ENCODE results near the gene DNAAF8.

Gene DNAAF8

DNA sequence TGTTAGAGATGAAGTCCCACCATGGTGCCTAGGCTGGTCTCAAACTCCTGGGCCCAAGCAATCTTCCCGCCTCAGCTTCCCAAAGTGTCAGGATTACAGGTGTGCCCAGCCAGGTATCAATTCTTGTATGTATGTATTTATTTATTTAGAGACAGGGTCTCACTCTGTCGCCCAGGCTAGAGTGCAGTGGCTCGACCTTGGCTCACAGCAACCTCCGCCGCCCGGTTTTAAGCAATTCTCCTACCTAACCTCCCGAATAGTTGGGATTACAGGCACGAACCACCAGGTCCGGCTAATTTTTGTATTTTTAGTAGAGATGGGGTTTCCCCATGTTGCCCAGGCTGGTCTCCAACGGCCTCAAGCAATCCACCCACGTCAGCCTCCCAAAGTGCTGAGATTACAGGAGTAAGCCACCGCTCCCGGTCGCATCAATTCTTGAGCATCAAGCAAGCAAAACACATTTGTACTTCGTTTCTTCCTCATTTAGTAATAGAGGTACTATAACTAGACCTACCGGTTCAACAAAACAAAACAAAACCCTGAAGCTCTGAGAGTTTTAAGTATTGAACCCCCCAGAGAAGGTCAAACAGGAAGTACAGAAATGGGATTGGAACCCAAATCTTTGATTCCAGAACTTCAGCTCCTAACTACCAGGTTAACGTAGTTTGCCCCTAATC is 33.7 kb downstream of the DNAAF8 start:
- Histone ChIP-seq H3K27ac (peak overlapping the region; percentile 44), H3K79me2 (ENCODE audit: insufficient read depth, low read depth) (0 out of 2 replicates have a peak, but pooled peaks cover 3% of the 10 kb centered on the region), H3K36me3 (ENCODE audit: insufficient read depth) (no peaks in the 10 kb centered on the region)

DNA sequence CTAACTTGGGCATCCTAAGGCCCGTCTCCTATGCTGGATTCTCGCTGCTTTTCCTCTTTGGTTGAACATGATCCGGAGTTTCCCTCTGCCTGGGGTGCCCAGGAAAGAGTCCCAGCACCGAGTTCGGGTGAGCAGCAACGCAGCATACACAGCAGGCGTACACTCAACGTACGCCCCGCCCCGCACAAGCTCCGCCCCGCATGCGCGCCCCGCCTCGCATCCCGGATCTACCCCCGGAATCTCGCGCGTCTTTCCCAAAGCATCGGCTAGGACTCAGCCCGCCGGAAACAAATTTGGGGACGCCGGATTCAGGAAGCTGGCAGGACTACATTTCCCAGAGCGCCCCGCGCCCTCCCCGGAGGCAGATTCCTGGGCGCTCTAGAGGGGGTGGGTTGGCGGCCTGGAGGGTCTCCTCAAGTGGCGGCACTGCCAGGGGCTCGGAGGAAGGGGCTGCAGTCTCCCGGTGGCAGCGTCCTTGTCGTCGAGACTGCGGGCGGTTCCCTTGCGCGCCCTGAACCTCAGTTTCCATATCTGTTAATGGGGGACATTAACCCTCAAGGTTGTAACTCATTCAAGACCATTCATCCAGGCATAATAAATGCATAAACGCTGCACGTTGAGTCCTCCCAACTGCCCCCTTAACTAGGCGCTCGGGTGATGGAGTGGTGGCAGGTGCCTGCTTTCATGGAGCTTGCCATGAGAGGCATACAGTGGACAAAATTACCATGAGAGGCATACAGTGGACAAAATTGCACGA is 34.4 kb downstream of the DNAAF8 start:
- Histone ChIP-seq H3K79me2 (ENCODE audit: insufficient read depth, low read depth) (0 out of 2 replicates have a peak, but pooled peaks cover 3% of the 10 kb centered on the region), H4K20me1 (ENCODE audit: insufficient read depth) (no peaks in the 10 kb centered on the region), H3K4me3 (IDR thresholded peaks at IDR 0.05; ENCODE audit: insufficient read depth, low read depth, low read length) (no peak overlapping the region), H3K4me1 (ENCODE audit: low read depth, poor library complexity, severe bottlenecking) (peaks cover 18% of the 10 kb centered on the region), H3K4me2 (peak overlapping the region; percentile 85), H3K9ac (peak overlapping the region; percentile 41), H3K27ac (peak overlapping the region; percentile 44), H2AFZ (ENCODE audit: low read depth) (peak overlapping the region; percentile 97), H3K27me3 (ENCODE audit: insufficient read depth, low read depth) (no peaks in the 10 kb centered on the region), H3K36me3 (ENCODE audit: insufficient read depth) (no peaks in the 10 kb centered on the region)
- TF ChIP-seq, protein P1, sequence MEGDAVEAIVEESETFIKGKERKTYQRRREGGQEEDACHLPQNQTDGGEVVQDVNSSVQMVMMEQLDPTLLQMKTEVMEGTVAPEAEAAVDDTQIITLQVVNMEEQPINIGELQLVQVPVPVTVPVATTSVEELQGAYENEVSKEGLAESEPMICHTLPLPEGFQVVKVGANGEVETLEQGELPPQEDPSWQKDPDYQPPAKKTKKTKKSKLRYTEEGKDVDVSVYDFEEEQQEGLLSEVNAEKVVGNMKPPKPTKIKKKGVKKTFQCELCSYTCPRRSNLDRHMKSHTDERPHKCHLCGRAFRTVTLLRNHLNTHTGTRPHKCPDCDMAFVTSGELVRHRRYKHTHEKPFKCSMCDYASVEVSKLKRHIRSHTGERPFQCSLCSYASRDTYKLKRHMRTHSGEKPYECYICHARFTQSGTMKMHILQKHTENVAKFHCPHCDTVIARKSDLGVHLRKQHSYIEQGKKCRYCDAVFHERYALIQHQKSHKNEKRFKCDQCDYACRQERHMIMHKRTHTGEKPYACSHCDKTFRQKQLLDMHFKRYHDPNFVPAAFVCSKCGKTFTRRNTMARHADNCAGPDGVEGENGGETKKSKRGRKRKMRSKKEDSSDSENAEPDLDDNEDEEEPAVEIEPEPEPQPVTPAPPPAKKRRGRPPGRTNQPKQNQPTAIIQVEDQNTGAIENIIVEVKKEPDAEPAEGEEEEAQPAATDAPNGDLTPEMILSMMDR (conservative IDR thresholded peaks at IDR 0.05; ENCODE audit: low read depth, low read length): no peak

More for the DNA sequence above, 33.7 kb downstream of the DNAAF8 start:
- Histone ChIP-seq H3K9ac (peak overlapping the region; percentile 41), H3K4me3 (IDR thresholded peaks at IDR 0.05; ENCODE audit: insufficient read depth, low read depth, low read length) (no peak overlapping the region), H2AFZ (ENCODE audit: low read depth) (peak overlapping the region; percentile 97), H3K4me1 (ENCODE audit: low read depth, poor library complexity, severe bottlenecking) (peaks cover 18% of the 10 kb centered on the region), H4K20me1 (ENCODE audit: insufficient read depth) (no peaks in the 10 kb centered on the region), H3K4me2 (peak overlapping the region; percentile 85), H3K27me3 (ENCODE audit: insufficient read depth, low read depth) (no peaks in the 10 kb centered on the region)
- TF ChIP-seq, protein P1 (conservative IDR thresholded peaks at IDR 0.05; ENCODE audit: low read depth, low read length): no peak

DNA sequence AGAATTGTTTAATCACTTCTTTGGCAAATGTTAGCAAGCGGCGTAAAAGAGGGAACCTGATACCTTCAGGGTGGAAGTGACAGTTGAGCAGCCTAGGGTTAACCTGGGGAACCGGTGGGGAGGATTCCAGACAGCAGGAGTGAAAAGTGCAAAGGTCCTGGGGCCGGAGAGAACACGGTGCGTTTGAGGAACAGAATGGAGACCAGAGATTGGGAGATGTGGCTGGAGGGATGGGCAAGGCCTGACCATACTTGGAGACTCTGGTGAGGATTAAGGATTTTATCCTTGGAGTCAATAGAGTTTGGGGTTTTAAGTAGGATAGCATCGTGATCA is 34.9 kb downstream of the DNAAF8 start:
- Histone ChIP-seq H3K27ac (no peak overlapping the region), H3K4me2 (no peak overlapping the region), H3K36me3 (ENCODE audit: insufficient read depth) (no peaks in the 10 kb centered on the region), H3K9ac (no peak overlapping the region), H3K79me2 (ENCODE audit: insufficient read depth, low read depth) (0 out of 2 replicates have a peak, but pooled peaks cover 3% of the 10 kb centered on the region), H4K20me1 (ENCODE audit: insufficient read depth) (no peaks in the 10 kb centered on the region), H2AFZ (ENCODE audit: low read depth) (peak overlapping the region; percentile 97), H3K4me1 (ENCODE audit: low read depth, poor library complexity, severe bottlenecking) (peaks cover 18% of the 10 kb centered on the region), H3K27me3 (ENCODE audit: insufficient read depth, low read depth) (no peaks in the 10 kb centered on the region), H3K4me3 (IDR thresholded peaks at IDR 0.05; ENCODE audit: insufficient read depth, low read depth, low read length) (no peak overlapping the region)
- TF ChIP-seq, protein P1 (conservative IDR thresholded peaks at IDR 0.05; ENCODE audit: low read depth, low read length): no peak

- no peak overlapping the region for H3K9ac ChIP-seq
- no peak overlapping the region for H2AFZ ChIP-seq (ENCODE audit: low read depth)
- H3K4me3 ChIP-seq (IDR thresholded peaks at IDR 0.05; ENCODE audit: insufficient read depth, low read depth, low read length): no peak overlapping the region
- no peak overlapping the region for H3K27ac ChIP-seq
- H4K20me1 ChIP-seq (ENCODE audit: insufficient read depth): no peaks in the 10 kb centered on the region
- TF ChIP-seq, protein P1 (conservative IDR thresholded peaks at IDR 0.05; ENCODE audit: low read depth, low read length): no peak
- H3K27me3 ChIP-seq (ENCODE audit: insufficient read depth, low read depth): no peaks in the 10 kb centered on the region
- 0 out of 2 replicates have a peak, but pooled peaks cover 2% of the 10 kb centered on the region for H3K79me2 ChIP-seq (ENCODE audit: insufficient read depth, low read depth)
- no peaks in the 10 kb centered on the region for H3K36me3 ChIP-seq (ENCODE audit: insufficient read depth)
- H3K4me2 ChIP-seq: no peak overlapping the region
- H3K4me1 ChIP-seq (ENCODE audit: low read depth, poor library complexity, severe bottlenecking): peaks cover 12% of the 10 kb centered on the region
Observed at GRCh38 chr16:4771646-4772045, 37.3 kb downstream of the DNAAF8 start.
